HFFc6 (cell line): ENCODE data around the gene SVIL. TPM values are rescaled to one million over a fixed set of nuclear protein-coding genes. Genes with fewer than 3 reads are reported as not detected.

ENCODE experiments used
- DNase-seq: peaks from one replicate; pipeline ENCODE4 v3.0.0-alpha.2; 2018
- H3K27ac Mint-ChIP-seq: 2 replicates; pipeline ENCODE4 v1.8.0; 2020; ENCODE audit warnings: mild to moderate bottlenecking, mixed read lengths
- H3K27me3 Mint-ChIP-seq: 2 replicates; pipeline ENCODE4 v1.8.0; 2021; ENCODE audit warnings: mild to moderate bottlenecking, moderate library complexity, mixed read lengths; ENCODE audit not compliant: insufficient read depth
- H3K36me3 Mint-ChIP-seq: 2 replicates; pipeline ENCODE4 v1.8.0; 2021; ENCODE audit warnings: low read depth, mixed read lengths
- H3K4me1 Mint-ChIP-seq: 2 replicates; pipeline ENCODE4 v1.8.0; 2020; ENCODE audit warnings: low read depth, mixed read lengths
- H3K4me3 Mint-ChIP-seq: 2 replicates; pipeline ENCODE4 v1.8.0; 2020; ENCODE audit warnings: mild to moderate bottlenecking, moderate library complexity, mixed read lengths
- H3K9me3 Mint-ChIP-seq: 2 replicates; pipeline ENCODE4 v1.8.0; 2020; ENCODE audit warnings: mild to moderate bottlenecking, mixed read lengths
- CTCF ChIP-seq: fragments of 200-600 bp; sonication (generic); IDR thresholded peaks from 2 replicates; pipeline ENCODE4 v1.5.0; 2021; ENCODE audit warnings: antibody characterized with exemption, mild to moderate bottlenecking
- total RNA-seq, 6 experiments: library from RNA; stranded (reverse); fragmentation: NEBNext Ultra II Directional; extraction: Animal tissue kit (Norgen Biotek cat#: 25700); gene quantifications; 2 replicates in 1 of 6; 3 replicates in 5 of 6; pipeline ENCODE4 v1.2.3, GENCODE V29; 2021

The SVIL gene
- total RNA-seq, 6 experiments from 2014 or later, result 0.22 to 0.89 (median 0.48) TPM

GRCh38 chr10:29656451-29656992, 21.8 kb upstream of the SVIL start:
- no peak for DNase-seq
- no peak overlapping the region for H3K4me3 Mint-ChIP-seq
- peaks cover 14% of the 10 kb centered on the region for H3K36me3 Mint-ChIP-seq
- peaks cover 8% of the 10 kb centered on the region for H3K27me3 Mint-ChIP-seq
- peaks cover 25% of the 10 kb centered on the region for H3K4me1 Mint-ChIP-seq
- peaks cover 23% of the 10 kb centered on the region for H3K9me3 Mint-ChIP-seq
- no peak for TF ChIP-seq CTCF
- no peak overlapping the region for H3K27ac Mint-ChIP-seq

GRCh38 chr10:29652192-29652591, 17.4 kb upstream of the SVIL start:
- Mint-ChIP-seq H3K36me3 (peaks cover 9% of the 10 kb centered on the region; the same call in 1 of the 2 replicates), H3K4me1 (peaks cover 27% of the 10 kb centered on the region), H3K27me3 (peaks cover 20% of the 10 kb centered on the region), H3K27ac (no peak overlapping the region), H3K4me3 (no peak overlapping the region), H3K9me3 (peaks cover 14% of the 10 kb centered on the region)
- no peak for DNase-seq
- TF ChIP-seq CTCF, result no peak

DNA sequence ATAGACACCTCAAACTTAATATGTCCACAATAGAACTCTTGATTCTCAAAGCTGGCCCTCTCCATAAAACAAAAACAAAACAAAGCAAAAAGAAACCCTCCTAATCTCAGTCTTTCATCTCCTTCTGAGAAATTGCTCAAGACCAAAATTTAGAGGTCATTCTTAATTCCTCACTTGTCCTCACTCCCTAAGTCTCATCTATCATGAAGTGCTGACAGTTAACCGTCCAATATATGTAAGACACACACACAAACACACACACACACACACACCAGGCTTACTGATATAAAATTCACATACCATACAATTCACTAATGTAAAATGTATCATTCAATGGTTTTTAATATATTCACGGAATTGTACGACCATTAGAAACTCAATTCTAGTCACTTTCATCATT, 17.0 kb upstream of the SVIL start:
- peaks cover 20% of the 10 kb centered on the region for H3K27me3 Mint-ChIP-seq
- H3K4me3 Mint-ChIP-seq, result no peak overlapping the region
- H3K27ac Mint-ChIP-seq, result no peak overlapping the region
- H3K4me1 Mint-ChIP-seq, result peaks cover 31% of the 10 kb centered on the region
- H3K9me3 Mint-ChIP-seq, result peaks cover 11% of the 10 kb centered on the region
- H3K36me3 Mint-ChIP-seq, result peaks cover 9% of the 10 kb centered on the region; the same call in 1 of the 2 replicates
- no peak for DNase-seq
- no peak for TF ChIP-seq CTCF

GRCh38 chr10:29650552-29650944, 15.8 kb upstream of the SVIL start:
- H3K27me3 Mint-ChIP-seq, result peaks cover 21% of the 10 kb centered on the region
- H3K36me3 Mint-ChIP-seq, result no peaks in the 10 kb centered on the region; the same call in 1 of the 2 replicates
- no peak for DNase-seq
- TF ChIP-seq CTCF, result no peak
- H3K9me3 Mint-ChIP-seq, result no peaks in the 10 kb centered on the region
- peaks cover 44% of the 10 kb centered on the region for H3K4me1 Mint-ChIP-seq
- H3K4me3 Mint-ChIP-seq, result no peak overlapping the region
- H3K27ac Mint-ChIP-seq, result no peak overlapping the region

GRCh38 chr10:29649561-29650551, 15.1 kb upstream of the SVIL start:
- no peak for DNase-seq
- no peak for TF ChIP-seq CTCF
- Mint-ChIP-seq H3K27ac (no peak overlapping the region), H3K4me3 (no peak overlapping the region), H3K4me1 (peaks cover 44% of the 10 kb centered on the region), H3K27me3 (peaks cover 21% of the 10 kb centered on the region), H3K9me3 (no peaks in the 10 kb centered on the region), H3K36me3 (no peaks in the 10 kb centered on the region; the same call in 1 of the 2 replicates)
